Heart right ventricle (tissue), 16 donors: ENCODE measurements around the gene LRIT1. TPM values are rescaled to one million over a fixed set of nuclear protein-coding genes. Genes with fewer than 3 reads are reported as not detected.
A peak's percentile ranks its signal among the peaks of the same experiment; 100 is the strongest.

Experiments used
- ATAC-seq, 8 donors: fragments of 200-7000 bp; cut with Tn5 transposase; one replicate each; pipeline ENCODE4 v1.9.1; 2020; ENCODE audit warnings: mild to moderate bottlenecking in 8 of 8, moderate library complexity in 8 of 8, moderate number of reproducible peaks in 1 of 8
- DNase-seq, 2 donors: peaks; one replicate each; pipeline ENCODE4 v3.0.0-alpha.2; 2020
- H3K27ac ChIP-seq, 10 donors: fragments of 200-600 bp; sonication (generic) in 2 of 10; one replicate each; pipeline versions ENCODE4 v1.5.0 to v1.8.0; 2020 to 2022; ENCODE audit warnings: mild to moderate bottlenecking in 3 of 10
- H3K27me3 ChIP-seq, 7 donors: fragments of 200-600 bp; one replicate each; pipeline ENCODE4 v1.8.0; 2021 to 2022; ENCODE audit warnings: mild to moderate bottlenecking in 2 of 7
- H3K36me3 ChIP-seq, 9 donors: fragments of 200-600 bp; sonication (generic) in 1 of 9; one replicate each; pipeline versions ENCODE4 v1.5.0 to v1.8.0; 2020 to 2022; ENCODE audit warnings: mild to moderate bottlenecking in 2 of 9
- H3K4me1 ChIP-seq, 9 donors: fragments of 200-600 bp; sonication (generic) in 1 of 9; one replicate each; pipeline versions ENCODE4 v1.5.0 to v1.8.0; 2020 to 2022; ENCODE audit warnings: mild to moderate bottlenecking in 4 of 9
- H3K4me3 ChIP-seq, 10 donors: fragments of 200-600 bp; sonication (generic) in 2 of 10; one replicate each; pipeline versions ENCODE4 v1.5.0 to v1.8.0; 2020 to 2022; ENCODE audit warnings: mild to moderate bottlenecking in 7 of 10, moderate library complexity in 2 of 10
- H3K9me3 ChIP-seq, 11 donors: fragments of 200-600 bp in 10 of 11; sonication (generic) in 2 of 11; one replicate each; pipeline versions ENCODE4 v1.5.0 to v1.8.0; 2013 to 2022; ENCODE audit warnings: mild to moderate bottlenecking in 2 of 11, control low read depth in 1 of 11, moderate library complexity in 1 of 11
- WGBS, 2 donors: extraction: QIAGEN DNeasy Blood & Tissue Kit; methylation state at CpG; one replicate each; pipeline ENCODE4 v1.1.7; 2013; ENCODE audit warnings: inconsistent platforms in 1 of 2; 5-methylcytosine and 5-hydroxymethylcytosine counted together
- intact Hi-C, 10 donors: fragments of 100-400 bp; cut with DNase I; formaldehyde crosslinking; loops; one replicate each; pipeline versions ENCODE4 v1.11.1 to v1.14.2; 2022
- polyA plus RNA-seq, 2 donors: library from polyadenylated mRNA; stranded (reverse); fragments of 200-250 nt; gene quantifications; one replicate each; pipeline ENCODE4 v1.2.3, GENCODE V29; 2013
- total RNA-seq, 10 donors: library from RNA; stranded (reverse); fragmentation: NEBNext Ultra II Directional in 3 of 10; extraction: Animal tissue kit (Norgen Biotek cat#: 25700) in 3 of 10; gene quantifications; one replicate each; pipeline versions ENCODE4 v1.2.1 to v1.2.4, GENCODE V29; 2021 to 2023
- TF ChIP-seq, protein P1 (sequence below), 9 donors: fragments of 200-600 bp; sonication (generic) in 2 of 9; IDR thresholded peaks; one replicate each; pipeline versions ENCODE4 v1.5.0 to v1.8.0; 2021 to 2022; ENCODE audit warnings: antibody characterized with exemption in 9 of 9, mild to moderate bottlenecking in 5 of 9, moderate library complexity in 1 of 9
- donor health status: Arrhythmogenic right ventricular cardiomyopathy.
- donor health status: ischemic (EF 13 %, LVEDD 7.1; RV severe dilation, severe dysfunction).
- donor health status: healthy with polysubstance abuse.
- donor health status: DM: no; HTN: yes; CAD: no.
- donor health status: DM: no; HTN: no; CAD: no.
- donor health status: ischemic (EF 25% LVEDD 6.9; RV normal size, moderate dysfunction).
- donor health status: ischemic (EF 25% LVEDD 5.7; RV mildly dilated, moderate dysfunction).
- donor health status: healthy.
- donor health status: DM: yes; HTN: yes; CAD: no.
- donor health status: Ischemic cardiomyopathy.
- donor health status: ischemic (EF 35%, LVEDD 5.7; RV mildly dilated, moderate dysfunction).
- donor health status: nonischemic (EF 11% LVEDD 7.7; RV severe dilation, severe dysfunction).
- donor health status: DM: yes; HTN: yes; CAD: no.
- donor health status: PGD.
- donor health status: ischemic (EF 29% LVEDD 5.4; RV normal size, mild dysfunction).
- donor health status: nonischemic (EF 23%, LVEDD 6.1; RV moderate dilation, normal function).

The LRIT1 gene
- total and polyA plus RNA-seq, 12 donors, result 0.10 to 0.17 TPM; not detected in 10

DNA sequence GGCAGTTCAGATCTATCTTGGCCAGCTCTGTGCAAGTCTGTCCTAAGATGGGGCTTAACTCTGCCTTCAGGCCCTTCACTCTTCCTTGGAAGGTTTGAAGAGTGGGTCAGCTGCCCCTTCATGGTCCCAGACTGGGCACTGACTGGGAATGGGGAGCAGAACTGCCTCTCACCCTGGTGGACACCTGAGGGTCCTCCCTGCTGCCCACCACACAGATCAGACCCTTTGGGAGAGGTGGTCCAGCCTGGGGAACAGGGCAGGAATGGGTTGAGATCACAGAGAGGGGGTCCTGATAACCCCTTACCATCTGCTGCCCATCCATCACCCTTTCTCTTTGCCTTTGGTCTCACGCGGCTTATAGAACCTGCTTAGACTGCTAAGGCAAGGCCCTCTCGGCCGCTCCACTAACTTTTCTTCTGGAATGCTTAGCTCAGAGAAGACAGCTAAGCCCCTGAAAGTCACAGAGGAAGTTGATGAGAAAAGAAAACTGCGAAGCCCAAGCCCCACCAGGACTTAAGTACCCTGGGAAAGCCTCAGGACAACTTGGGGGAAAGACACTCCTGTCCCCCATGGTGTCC is 47.4 kb downstream of the LRIT1 start:
- intact Hi-C loops, result no loop called here
- TF ChIP-seq, protein P1, sequence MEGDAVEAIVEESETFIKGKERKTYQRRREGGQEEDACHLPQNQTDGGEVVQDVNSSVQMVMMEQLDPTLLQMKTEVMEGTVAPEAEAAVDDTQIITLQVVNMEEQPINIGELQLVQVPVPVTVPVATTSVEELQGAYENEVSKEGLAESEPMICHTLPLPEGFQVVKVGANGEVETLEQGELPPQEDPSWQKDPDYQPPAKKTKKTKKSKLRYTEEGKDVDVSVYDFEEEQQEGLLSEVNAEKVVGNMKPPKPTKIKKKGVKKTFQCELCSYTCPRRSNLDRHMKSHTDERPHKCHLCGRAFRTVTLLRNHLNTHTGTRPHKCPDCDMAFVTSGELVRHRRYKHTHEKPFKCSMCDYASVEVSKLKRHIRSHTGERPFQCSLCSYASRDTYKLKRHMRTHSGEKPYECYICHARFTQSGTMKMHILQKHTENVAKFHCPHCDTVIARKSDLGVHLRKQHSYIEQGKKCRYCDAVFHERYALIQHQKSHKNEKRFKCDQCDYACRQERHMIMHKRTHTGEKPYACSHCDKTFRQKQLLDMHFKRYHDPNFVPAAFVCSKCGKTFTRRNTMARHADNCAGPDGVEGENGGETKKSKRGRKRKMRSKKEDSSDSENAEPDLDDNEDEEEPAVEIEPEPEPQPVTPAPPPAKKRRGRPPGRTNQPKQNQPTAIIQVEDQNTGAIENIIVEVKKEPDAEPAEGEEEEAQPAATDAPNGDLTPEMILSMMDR (IDR thresholded peaks at IDR 0.05), result no peak
- WGBS, 2 donors, result 31 to 34% methylated on average over 5 of the region's 5 CpGs
- H3K4me3 ChIP-seq, result peak overlapping the region; percentile 32 to 61 (median 50)
- H3K27ac ChIP-seq, result no peak overlapping the region
- H3K4me1 ChIP-seq, result peaks cover 4 to 28% (median 12%) of the 10 kb centered on the region in 9 donors
- no peaks in the 10 kb centered on the region for H3K9me3 ChIP-seq
- ATAC-seq, result no peak
- H3K27me3 ChIP-seq, result peaks cover 10 to 58% (median 45%) of the 10 kb centered on the region in 7 donors
- no peak for DNase-seq
- H3K36me3 ChIP-seq, result no peaks in the 10 kb centered on the region

DNA sequence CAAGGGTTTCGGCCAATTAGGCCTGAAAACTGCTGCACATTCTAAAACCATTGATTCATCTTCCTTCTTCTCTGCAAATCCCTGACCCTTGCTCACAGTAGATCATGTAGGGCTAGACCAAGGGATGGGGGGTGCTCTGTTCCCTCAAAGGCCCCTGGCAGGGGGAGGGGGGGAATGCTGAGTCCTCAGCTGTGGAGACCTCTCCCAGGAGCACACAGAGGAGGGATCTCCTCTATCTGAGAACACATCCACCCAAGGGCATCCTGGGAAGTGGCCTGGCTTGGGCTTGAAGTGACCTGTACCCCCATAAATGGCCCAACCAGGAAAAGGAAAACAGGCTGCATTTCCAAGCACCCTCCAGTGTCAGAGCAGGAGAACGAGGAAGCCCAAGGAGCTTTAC is 48.0 kb downstream of the LRIT1 start:
- ATAC-seq, result no peak
- 90 to 96% methylated on average over 2 of the region's 2 CpGs for WGBS, 2 donors
- peaks cover 4 to 28% (median 12%) of the 10 kb centered on the region in 9 donors for H3K4me1 ChIP-seq

DNA sequence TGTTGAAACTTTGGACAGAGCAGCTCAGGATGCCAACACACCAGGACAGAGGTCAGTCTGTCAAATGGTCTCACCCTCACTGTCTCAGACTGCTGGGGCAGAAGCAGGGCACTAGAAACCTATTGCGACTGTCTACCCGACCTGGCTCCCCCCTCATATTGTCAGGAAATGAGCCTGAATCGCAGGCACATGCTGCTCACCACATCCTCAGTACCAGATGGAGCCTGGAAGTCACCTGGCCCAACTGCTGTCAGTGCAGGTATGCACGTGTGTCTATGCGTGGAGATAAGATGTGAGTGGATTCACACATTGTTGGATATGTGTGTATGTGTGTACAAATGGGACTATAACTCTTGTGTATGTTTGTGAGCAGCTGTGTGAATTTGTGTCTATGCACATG is 50.2 kb downstream of the LRIT1 start:
- no peak overlapping the region for H3K27ac ChIP-seq
- H3K4me1 ChIP-seq, result peaks cover 4 to 17% (median 12%) of the 10 kb centered on the region in 9 donors
- H3K36me3 ChIP-seq, result no peaks in the 10 kb centered on the region
- H3K9me3 ChIP-seq, result no peaks in the 10 kb centered on the region
- ATAC-seq, result no peak
- WGBS, 2 donors, result 76% methylated on average over 5 of the region's 5 CpGs
- TF ChIP-seq, protein P1 (IDR thresholded peaks at IDR 0.05), result no peak
- no peak for DNase-seq
- peaks cover 10 to 56% (median 42%) of the 10 kb centered on the region in 7 donors for H3K27me3 ChIP-seq
- intact Hi-C loops, result no loop called here
- no peak overlapping the region for H3K4me3 ChIP-seq

More for the DNA sequence above, 48.0 kb downstream of the LRIT1 start:
- no peak for DNase-seq
- no peaks in the 10 kb centered on the region for H3K36me3 ChIP-seq
- TF ChIP-seq, protein P1 (IDR thresholded peaks at IDR 0.05), result no peak
- H3K9me3 ChIP-seq, result no peaks in the 10 kb centered on the region
- H3K27ac ChIP-seq, result no peak overlapping the region
- intact Hi-C loops, result no loop called here
- H3K27me3 ChIP-seq, result peaks cover 10 to 60% (median 45%) of the 10 kb centered on the region in 7 donors
- H3K4me3 ChIP-seq, result no peak overlapping the region

DNA sequence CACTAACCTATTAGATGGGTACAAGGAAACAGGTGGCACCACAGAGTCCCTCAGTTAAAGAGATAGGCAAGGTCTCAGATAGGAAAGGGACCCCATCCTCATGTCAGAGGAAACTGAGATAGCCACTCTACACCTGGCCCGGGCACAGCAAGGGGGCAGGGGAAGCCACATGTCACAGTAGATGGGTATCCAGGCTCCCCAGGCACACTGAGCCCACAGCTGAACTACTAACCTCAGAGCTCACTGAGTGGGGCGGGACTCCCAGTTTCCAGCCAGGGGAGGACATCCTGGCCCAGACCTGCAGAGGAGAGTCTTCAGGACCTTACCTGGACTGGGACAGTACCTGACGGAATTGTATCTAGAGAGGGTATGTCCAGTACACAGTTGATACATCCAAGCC is 50.7 kb downstream of the LRIT1 start:
- H3K4me1 ChIP-seq, result peaks cover 4 to 17% (median 12%) of the 10 kb centered on the region in 9 donors
- H3K4me3 ChIP-seq, result no peak overlapping the region
- H3K9me3 ChIP-seq, result no peaks in the 10 kb centered on the region
- 83 to 89% methylated on average over 3 of the region's 3 CpGs for WGBS, 2 donors
- intact Hi-C loops, result no loop called here
- DNase-seq (no peak), ATAC-seq (no peak)
- peaks cover 8 to 56% (median 37%) of the 10 kb centered on the region in 7 donors for H3K27me3 ChIP-seq
- no peak overlapping the region for H3K27ac ChIP-seq
- H3K36me3 ChIP-seq, result no peaks in the 10 kb centered on the region
- TF ChIP-seq, protein P1 (IDR thresholded peaks at IDR 0.05), result no peak
